Endodermal cell (in vitro differentiated cells): Measurements from ENCODE around the gene TLE1. TPM values are rescaled to one million over a fixed set of nuclear protein-coding genes. Genes with fewer than 3 reads are reported as not detected.

Experiments used
- DNase-seq: peaks from one replicate; pipeline ENCODE4 v3.0.0-alpha.2; 2017
- H3K27ac ChIP-seq: 2 replicates; pipeline ENCODE4 v1.5.1; 2013; ENCODE audit warnings: mild to moderate bottlenecking, low read depth, low read length, moderate library complexity
- H3K27me3 ChIP-seq: 2 replicates; pipeline ENCODE4 v1.6.1; 2013; ENCODE audit warnings: mild to moderate bottlenecking, low read length, moderate library complexity; ENCODE audit not compliant: insufficient read depth, control insufficient read depth, poor library complexity, severe bottlenecking
- H3K36me3 ChIP-seq: 2 replicates; pipeline ENCODE4 v1.7.0; 2013; ENCODE audit warnings: mild to moderate bottlenecking, low read length, moderate library complexity; ENCODE audit not compliant: control insufficient read depth, insufficient read depth
- H3K4me1 ChIP-seq: one replicate; pipeline ENCODE4 v1.7.0; 2013; ENCODE audit warnings: low read length; ENCODE audit not compliant: control insufficient read depth, insufficient read depth
- H3K4me3 ChIP-seq: 2 replicates; pipeline ENCODE4 v1.5.1; 2013; ENCODE audit warnings: mild to moderate bottlenecking, low read length, moderate library complexity
- H3K9ac ChIP-seq: 2 replicates; pipeline ENCODE4 v1.6.1; 2013; ENCODE audit warnings: mild to moderate bottlenecking, low read length, moderate library complexity; ENCODE audit not compliant: poor library complexity, severe bottlenecking; ENCODE audit errors: extremely low read depth
- H3K9me3 ChIP-seq: 2 replicates; pipeline ENCODE4 v1.6.1; 2013; ENCODE audit warnings: mild to moderate bottlenecking, low read length, moderate library complexity; ENCODE audit not compliant: control insufficient read depth
- H3K27ac Mint-ChIP-seq: 2 replicates; pipeline ENCODE4 v1.8.0; 2020; ENCODE audit warnings: mixed read lengths
- H3K27me3 Mint-ChIP-seq: 2 replicates; pipeline ENCODE4 v1.8.0; 2021; ENCODE audit warnings: mild to moderate bottlenecking, mixed read lengths; ENCODE audit not compliant: insufficient read depth
- H3K36me3 Mint-ChIP-seq: 2 replicates; pipeline ENCODE4 v1.8.0; 2020; ENCODE audit warnings: low read depth, mixed read lengths
- H3K4me1 Mint-ChIP-seq: 2 replicates; pipeline ENCODE4 v1.8.0; 2020; ENCODE audit warnings: mixed read lengths
- H3K4me3 Mint-ChIP-seq: 2 replicates; pipeline ENCODE4 v1.8.0; 2020; ENCODE audit warnings: mild to moderate bottlenecking, moderate library complexity, mixed read lengths
- H3K9me3 Mint-ChIP-seq: 2 replicates; pipeline ENCODE4 v1.8.0; 2020; ENCODE audit warnings: mild to moderate bottlenecking, mixed read lengths
- WGBS, 2 experiments: methylation state at CpG; one replicate each; pipeline versions ENCODE4 v1.1.5 to v1.1.7; 2013; ENCODE audit warnings: missing lambda C conversion rate in 2 of 2, mixed read lengths in 1 of 2; ENCODE audit not compliant: insufficient coverage in 1 of 2, insufficient read length in 1 of 2; 5-methylcytosine and 5-hydroxymethylcytosine counted together
- total RNA-seq, 2 donors: library from RNA; stranded (reverse); fragmentation: NEBNext Ultra II Directional in 1 of 2; extraction: Animal tissue kit (Norgen Biotek cat#: 25700) in 1 of 2; gene quantifications; 2 replicates in 1 of 2; 3 replicates in 1 of 2; pipeline ENCODE4 v1.2.1, GENCODE V29; 2021
- TF ChIP-seq, protein P1 (sequence below): fragments of 200-600 bp; sonication (generic); conservative IDR thresholded peaks from 2 replicates; pipeline ENCODE4 v1.5.0; 2021; ENCODE audit warnings: antibody characterized with exemption, mild to moderate bottlenecking

The TLE1 gene
- total RNA-seq, 2 donors from 2014 or later: 49.7 to 73.5 TPM

DNA sequence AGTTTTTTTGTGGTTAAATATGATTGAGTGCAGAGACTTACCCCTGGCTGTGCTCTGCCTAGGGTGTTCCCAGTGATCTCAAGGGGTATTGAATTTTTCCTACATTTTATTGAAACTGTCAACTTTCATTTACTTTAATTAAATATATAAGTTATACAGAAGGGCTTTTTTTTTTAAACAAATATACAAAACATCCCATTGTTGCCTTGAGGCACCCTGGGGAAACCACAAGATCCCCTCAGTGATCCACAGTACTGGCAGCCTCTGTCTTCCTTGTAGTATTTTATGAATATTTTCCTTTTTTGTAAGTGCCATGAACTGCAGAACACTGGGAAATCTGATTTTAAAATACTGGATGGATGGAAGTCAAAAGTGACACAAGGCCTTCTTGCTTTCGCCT, 123.7 kb downstream of the TLE1 start:
- no peaks in the 10 kb centered on the region for H3K9me3 ChIP-seq
- Mint-ChIP-seq H3K27me3 (peaks cover 12% of the 10 kb centered on the region), H3K27ac (no peak overlapping the region), H3K4me1 (peaks cover 2% of the 10 kb centered on the region), H3K9me3 (no peaks in the 10 kb centered on the region), H3K4me3 (no peak overlapping the region), H3K36me3 (no peaks in the 10 kb centered on the region)
- no peaks in the 10 kb centered on the region for H3K27me3 ChIP-seq
- no peak overlapping the region for H3K9ac ChIP-seq
- no peak overlapping the region for H3K4me3 ChIP-seq
- 95% methylated on average over 1 of the region's 1 CpG; no CpG with 5 or more reads in 1 of the 2 experiments for WGBS, 2 experiments
- DNase-seq: no peak
- H3K27ac ChIP-seq: no peak overlapping the region
- H3K36me3 ChIP-seq: no peaks in the 10 kb centered on the region
- no peaks in the 10 kb centered on the region for H3K4me1 ChIP-seq
- TF ChIP-seq, protein P1, sequence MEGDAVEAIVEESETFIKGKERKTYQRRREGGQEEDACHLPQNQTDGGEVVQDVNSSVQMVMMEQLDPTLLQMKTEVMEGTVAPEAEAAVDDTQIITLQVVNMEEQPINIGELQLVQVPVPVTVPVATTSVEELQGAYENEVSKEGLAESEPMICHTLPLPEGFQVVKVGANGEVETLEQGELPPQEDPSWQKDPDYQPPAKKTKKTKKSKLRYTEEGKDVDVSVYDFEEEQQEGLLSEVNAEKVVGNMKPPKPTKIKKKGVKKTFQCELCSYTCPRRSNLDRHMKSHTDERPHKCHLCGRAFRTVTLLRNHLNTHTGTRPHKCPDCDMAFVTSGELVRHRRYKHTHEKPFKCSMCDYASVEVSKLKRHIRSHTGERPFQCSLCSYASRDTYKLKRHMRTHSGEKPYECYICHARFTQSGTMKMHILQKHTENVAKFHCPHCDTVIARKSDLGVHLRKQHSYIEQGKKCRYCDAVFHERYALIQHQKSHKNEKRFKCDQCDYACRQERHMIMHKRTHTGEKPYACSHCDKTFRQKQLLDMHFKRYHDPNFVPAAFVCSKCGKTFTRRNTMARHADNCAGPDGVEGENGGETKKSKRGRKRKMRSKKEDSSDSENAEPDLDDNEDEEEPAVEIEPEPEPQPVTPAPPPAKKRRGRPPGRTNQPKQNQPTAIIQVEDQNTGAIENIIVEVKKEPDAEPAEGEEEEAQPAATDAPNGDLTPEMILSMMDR: no peak

DNA sequence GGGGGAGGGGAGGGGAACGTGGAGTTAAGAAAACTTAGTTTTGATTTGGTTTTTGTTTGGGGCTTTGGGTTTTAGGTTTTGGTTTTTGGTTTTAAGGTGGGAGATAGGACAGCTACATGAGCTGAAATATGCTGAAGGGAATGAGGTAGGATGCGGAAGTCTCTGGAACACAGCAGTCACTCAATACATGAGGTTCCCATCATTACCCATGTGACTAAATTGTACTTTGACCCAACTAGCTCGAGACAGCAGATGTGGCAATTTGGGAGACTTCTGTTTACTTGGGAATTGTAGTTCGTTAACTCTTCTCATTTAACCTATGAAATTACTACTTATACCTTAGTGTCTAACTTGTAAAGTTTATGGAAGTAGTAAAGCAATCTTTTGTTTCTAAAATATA, 124.2 kb downstream of the TLE1 start:
- TF ChIP-seq, protein P1: no peak
- H3K4me3 Mint-ChIP-seq: no peak overlapping the region
- no peak for DNase-seq
- WGBS, 2 experiments: 100% methylated on average over 1 to 2 of the region's 4 CpGs
- no peak overlapping the region for H3K27ac ChIP-seq
- no peaks in the 10 kb centered on the region for H3K27me3 ChIP-seq
- no peak overlapping the region for H3K27ac Mint-ChIP-seq
- H3K4me1 ChIP-seq: no peaks in the 10 kb centered on the region
- no peak overlapping the region for H3K4me3 ChIP-seq
- no peaks in the 10 kb centered on the region for H3K9me3 Mint-ChIP-seq
- H3K27me3 Mint-ChIP-seq: peaks cover 12% of the 10 kb centered on the region
- no peaks in the 10 kb centered on the region for H3K36me3 Mint-ChIP-seq
- H3K9me3 ChIP-seq: no peaks in the 10 kb centered on the region
- H3K4me1 Mint-ChIP-seq: peaks cover 2% of the 10 kb centered on the region
- no peaks in the 10 kb centered on the region for H3K36me3 ChIP-seq
- no peak overlapping the region for H3K9ac ChIP-seq

DNA sequence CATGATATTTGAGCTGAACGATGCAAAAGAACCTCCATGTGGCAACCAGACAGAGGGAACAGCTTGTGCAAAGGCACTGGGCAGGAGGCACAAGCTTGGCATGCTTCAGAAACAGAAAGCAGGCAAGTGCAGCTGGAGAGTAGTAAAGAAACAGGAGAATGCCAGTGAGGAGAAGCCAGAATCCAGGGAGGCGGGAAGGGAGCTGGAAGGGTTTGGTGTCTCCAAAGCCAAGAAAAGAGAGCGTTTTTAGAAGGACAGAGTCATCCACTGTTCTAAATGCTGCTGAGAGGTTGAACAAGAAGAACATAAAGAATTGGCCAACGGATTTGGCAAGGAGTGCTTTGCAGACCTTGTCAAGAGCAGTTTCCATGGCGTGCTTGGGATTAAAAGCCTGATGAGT, 124.7 kb downstream of the TLE1 start:
- no peak overlapping the region for H3K27ac Mint-ChIP-seq
- Histone ChIP-seq H3K36me3 (no peaks in the 10 kb centered on the region), H3K9ac (no peak overlapping the region), H3K27me3 (no peaks in the 10 kb centered on the region), H3K4me3 (no peak overlapping the region), H3K9me3 (no peaks in the 10 kb centered on the region), H3K4me1 (no peaks in the 10 kb centered on the region), H3K27ac (no peak overlapping the region)
- H3K27me3 Mint-ChIP-seq: peaks cover 12% of the 10 kb centered on the region
- H3K36me3 Mint-ChIP-seq: no peaks in the 10 kb centered on the region
- H3K4me1 Mint-ChIP-seq: peaks cover 2% of the 10 kb centered on the region
- WGBS, 2 experiments: 90 to 95% methylated on average over 5 of the region's 5 CpGs
- no peaks in the 10 kb centered on the region for H3K9me3 Mint-ChIP-seq
- DNase-seq: no peak
- H3K4me3 Mint-ChIP-seq: no peak overlapping the region
- TF ChIP-seq, protein P1: no peak
